HepG2 (cell line): Measurements from ENCODE around the gene GINM1. TPM values are rescaled to one million over a fixed set of nuclear protein-coding genes. Genes with fewer than 3 reads are reported as not detected.

Experiments used
- BRCA1 ChIP-seq: sonication (generic); formaldehyde crosslinking; IDR thresholded peaks from 2 replicates; pipeline ENCODE4 v1.4.0; 2020; ENCODE audit warnings: missing genetic modification reagents
- CBX1 ChIP-seq: IDR thresholded peaks from one replicate; pipeline ENCODE4 v1.6.1; 2016; ENCODE audit warnings: antibody characterized with exemption, low read depth
- CBX2 ChIP-seq, 2 experiments: fragments of 200-600 bp in 1 of 2; sonication (generic); formaldehyde crosslinking in 1 of 2; IDR thresholded peaks; 2 replicates each; pipeline versions ENCODE4 v1.7.0 to v1.8.1; 2018 to 2022; ENCODE audit warnings: low read depth in 2 of 2, low read length in 1 of 2, mild to moderate bottlenecking in 1 of 2, missing genetic modification reagents in 1 of 2
- CC2D1A ChIP-seq: sonication (generic); formaldehyde crosslinking; IDR thresholded peaks from 2 replicates; pipeline ENCODE4 v1.8.1; 2023; ENCODE audit warnings: mild to moderate bottlenecking, missing genetic modification reagents
- CEBPB ChIP-seq: IDR thresholded peaks from 2 replicates; pipeline ENCODE4 v1.6.1; 2011; ENCODE audit warnings: low read depth, low read length, improper control_type of control experiment, borderline replicate concordance
- CEBPZ ChIP-seq: IDR thresholded peaks from 2 replicates; pipeline ENCODE4 v1.6.1; 2012; ENCODE audit warnings: low read length, improper control_type of control experiment
- DNMT3B ChIP-seq: conservative IDR thresholded peaks from 2 replicates; pipeline ENCODE4 v1.6.1; 2016; ENCODE audit warnings: missing biosample characterization, control low read depth
- FOSL2 ChIP-seq: sonication (generic); formaldehyde crosslinking; IDR thresholded peaks from 2 replicates; pipeline ENCODE4 v1.4.0; 2020; ENCODE audit warnings: missing genetic modification reagents
- GLMP ChIP-seq: sonication (generic); formaldehyde crosslinking; IDR thresholded peaks from 2 replicates; pipeline ENCODE4 v1.9.0; 2021; ENCODE audit warnings: missing genetic modification reagents, mild to moderate bottlenecking, borderline replicate concordance
- ZNF350 ChIP-seq: sonication (generic); formaldehyde crosslinking; IDR thresholded peaks from 2 replicates; pipeline ENCODE4 v1.4.0; 2020; ENCODE audit warnings: mild to moderate bottlenecking, low read depth, missing genetic modification reagents, borderline replicate concordance
- ZNF513 ChIP-seq: sonication (generic); formaldehyde crosslinking; conservative IDR thresholded peaks from 2 replicates; pipeline ENCODE4 v1.5.0; 2020; ENCODE audit warnings: missing genetic modification reagents
- ZNF530 ChIP-seq: sonication (generic); formaldehyde crosslinking; IDR thresholded peaks from 2 replicates; pipeline ENCODE4 v1.5.0; 2020; ENCODE audit warnings: low read depth, mild to moderate bottlenecking, missing genetic modification reagents
- ZNF549 ChIP-seq: sonication (generic); formaldehyde crosslinking; IDR thresholded peaks from 2 replicates; pipeline ENCODE4 v1.5.0; 2020; ENCODE audit warnings: missing genetic modification reagents
- ZNF629 ChIP-seq: sonication (generic); formaldehyde crosslinking; conservative IDR thresholded peaks from 2 replicates; pipeline ENCODE4 v1.5.0; 2020; ENCODE audit warnings: missing genetic modification reagents
- ZNF777 ChIP-seq: sonication (generic); formaldehyde crosslinking; IDR thresholded peaks from 2 replicates; pipeline ENCODE4 v1.4.0; 2020; ENCODE audit warnings: missing genetic modification reagents
- ZSCAN12 ChIP-seq: sonication (generic); formaldehyde crosslinking; IDR thresholded peaks from 2 replicates; pipeline ENCODE4 v1.9.0; 2021; ENCODE audit warnings: mild to moderate bottlenecking, missing genetic modification reagents
- polyA plus RNA-seq, 8 experiments: library from polyadenylated mRNA; depleted of rRNA in 3 of 8; stranded (reverse) in 7 of 8; unstranded in 1 of 8; fragments of >200 nt; fragmentation: Illumina TruSeq in 4 of 8; extraction: Trizol in 4 of 8; gene quantifications; 2 replicates each; pipeline versions ENCODE4 v1.2.1 to v1.2.3, GENCODE V29; 2011 to 2016; ENCODE audit warnings: low read depth in 4 of 8, missing spikeins in 1 of 8, mixed read lengths in 1 of 8; ENCODE audit not compliant: insufficient read depth in 1 of 8
- total RNA-seq, 5 experiments: library from RNA; depleted of rRNA; stranded (reverse); fragments of >200 nt; fragmentation: Illumina TruSeq; extraction: Trizol; gene quantifications; 2 replicates each; pipeline ENCODE4 v1.2.3, GENCODE V29; 2016; ENCODE audit warnings: low read depth in 1 of 5
- TF ChIP-seq, protein P1 (sequence below): sonication (generic); formaldehyde crosslinking; IDR thresholded peaks from 2 replicates; pipeline ENCODE4 v1.4.0; 2020; ENCODE audit warnings: missing genetic modification reagents
- TF ChIP-seq, protein P2 (sequence below): sonication (generic); formaldehyde crosslinking; IDR thresholded peaks from 2 replicates; pipeline ENCODE4 v1.8.0; 2022; ENCODE audit warnings: mild to moderate bottlenecking, missing genetic modification reagents, borderline replicate concordance

GINM1 gene
- total and polyA plus RNA-seq, 2 of the 13 experiments (the other 11 are each of a cell fraction or from before 2014, with no cell fraction given), result 19.4 to 27.5 TPM

DNA sequence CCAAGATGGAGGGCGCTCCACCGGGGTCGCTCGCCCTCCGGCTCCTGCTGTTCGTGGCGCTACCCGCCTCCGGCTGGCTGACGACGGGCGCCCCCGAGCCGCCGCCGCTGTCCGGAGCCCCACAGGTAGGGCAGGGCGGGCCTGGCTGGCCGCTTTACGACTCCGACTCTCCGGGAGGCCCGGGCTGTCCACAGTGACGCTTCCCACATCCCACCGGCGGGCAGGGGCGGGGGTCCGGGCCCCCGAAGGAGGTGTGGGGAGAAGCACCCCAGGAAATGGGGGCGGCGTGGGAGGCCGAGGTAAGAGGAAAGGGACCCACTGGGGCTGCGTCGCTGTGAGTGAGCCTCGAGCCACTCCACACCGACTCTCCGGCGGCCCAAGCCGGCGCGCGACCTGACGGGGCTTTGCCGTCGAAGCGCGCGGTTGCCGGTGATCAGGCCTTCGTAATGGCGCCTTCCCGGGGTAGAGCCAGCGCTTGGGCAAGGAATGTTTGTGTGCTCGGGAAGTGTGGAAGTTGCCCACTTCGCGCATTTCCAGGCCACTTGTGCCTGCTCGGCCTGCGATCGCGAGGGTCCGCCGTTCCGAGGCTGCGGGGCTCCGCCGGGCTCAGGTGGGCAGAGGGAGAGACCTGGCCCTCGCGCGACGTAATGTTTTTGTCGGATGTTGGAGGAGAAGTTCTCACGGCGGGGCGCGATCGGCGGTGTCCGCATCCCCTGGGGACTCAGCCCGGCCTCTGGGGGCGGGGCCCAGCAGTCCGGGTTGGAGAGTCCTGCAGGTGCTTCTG is 427 bp downstream of the GINM1 start (continued):
- TF ChIP-seq ZNF350 (CRISPR knock-in tag), result peak; percentile 52; the same call in 1 of the 2 replicates
- TF ChIP-seq CEBPZ, result no peak
- TF ChIP-seq ZNF513 (CRISPR knock-in tag), result no peak
- no peak for TF ChIP-seq CBX1
- 0 out of 2 replicates have a peak, but pooled peaks have one; percentile 44 for TF ChIP-seq ZSCAN12 (CRISPR knock-in tag)
- no peak for TF ChIP-seq CBX2 (IDR thresholded peaks at IDR 0.05; ENCODE audit: low read depth, low read length)
- 0 out of 2 replicates have a peak, but pooled peaks have one; percentile 15 for TF ChIP-seq CBX2 (CRISPR knock-in tag; IDR thresholded peaks at IDR 0.05; ENCODE audit: low read depth)
- TF ChIP-seq ZNF629 (CRISPR knock-in tag), result no peak
- TF ChIP-seq DNMT3B (CRISPR knock-in tag), result no peak
- no peak for TF ChIP-seq ZNF549 (CRISPR knock-in tag)
- TF ChIP-seq CEBPB, result no peak
- TF ChIP-seq, protein P1, sequence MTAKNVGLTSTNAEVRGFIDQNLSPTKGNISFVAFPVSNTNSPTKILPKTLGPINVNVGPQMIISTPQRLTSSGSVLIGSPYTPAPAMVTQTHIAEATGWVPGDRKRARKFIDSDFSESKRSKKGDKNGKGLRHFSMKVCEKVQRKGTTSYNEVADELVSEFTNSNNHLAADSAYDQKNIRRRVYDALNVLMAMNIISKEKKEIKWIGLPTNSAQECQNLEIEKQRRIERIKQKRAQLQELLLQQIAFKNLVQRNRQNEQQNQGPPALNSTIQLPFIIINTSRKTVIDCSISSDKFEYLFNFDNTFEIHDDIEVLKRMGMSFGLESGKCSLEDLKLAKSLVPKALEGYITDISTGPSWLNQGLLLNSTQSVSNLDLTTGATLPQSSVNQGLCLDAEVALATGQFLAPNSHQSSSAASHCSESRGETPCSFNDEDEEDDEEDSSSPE, result peak; percentile 23; the same call in 1 of the 2 replicates
- TF ChIP-seq, protein P2, sequence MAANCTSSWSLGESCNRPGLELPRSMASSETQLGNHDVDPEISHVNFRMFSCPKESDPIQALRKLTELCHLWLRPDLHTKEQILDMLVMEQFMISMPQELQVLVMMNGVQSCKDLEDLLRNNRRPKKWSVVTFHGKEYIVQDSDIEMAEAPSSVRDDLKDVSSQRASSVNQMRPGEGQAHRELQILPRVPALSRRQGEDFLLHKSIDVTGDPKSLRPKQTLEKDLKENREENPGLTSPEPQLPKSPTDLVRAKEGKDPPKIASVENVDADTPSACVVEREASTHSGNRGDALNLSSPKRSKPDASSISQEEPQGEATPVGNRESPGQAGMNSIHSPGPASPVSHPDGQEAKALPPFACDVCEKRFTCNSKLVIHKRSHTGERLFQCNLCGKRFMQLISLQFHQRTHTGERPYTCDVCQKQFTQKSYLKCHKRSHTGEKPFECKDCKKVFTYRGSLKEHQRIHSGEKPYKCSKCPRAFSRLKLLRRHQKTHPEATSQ (CRISPR knock-in tag), result peak; percentile 0; the same call in 1 of the 2 replicates
- 0 out of 2 replicates have a peak, but pooled peaks have one; percentile 15 for TF ChIP-seq BRCA1 (CRISPR knock-in tag)
- peak; percentile 99 for TF ChIP-seq ZNF777
- no peak for TF ChIP-seq CC2D1A (CRISPR knock-in tag)
- no peak for TF ChIP-seq GLMP (CRISPR knock-in tag)
- TF ChIP-seq FOSL2 (CRISPR knock-in tag), result no peak
- no peak for TF ChIP-seq ZNF530 (CRISPR knock-in tag)
